VCaP (cell line): ENCODE measurements around the gene ZNF106.

Experiments used
- H3K27ac ChIP-seq: fragments of 450-650 bp; 2 replicates; pipeline ENCODE4 v1.5.1; 2017
- CTCF ChIP-seq: fragments of 450-650 bp; conservative IDR thresholded peaks from 2 replicates; pipeline ENCODE4 v1.5.1; 2017; ENCODE audit warnings: mild to moderate bottlenecking, moderate library complexity

The ZNF106 gene

GRCh38 chr15:42508263-42508690 lies 17.3 kb upstream of the ZNF106 start:
- no peak overlapping the region for H3K27ac ChIP-seq
- TF ChIP-seq CTCF, result no peak

GRCh38 chr15:42507514-42507913 lies 16.6 kb upstream of the ZNF106 start:
- TF ChIP-seq CTCF, result no peak
- H3K27ac ChIP-seq, result no peak overlapping the region

GRCh38 chr15:42504631-42505030 lies 13.7 kb upstream of the ZNF106 start:
- H3K27ac ChIP-seq, result no peak overlapping the region
- no peak for TF ChIP-seq CTCF

GRCh38 chr15:42503825-42504224 lies 12.9 kb upstream of the ZNF106 start:
- TF ChIP-seq CTCF, result no peak
- no peak overlapping the region for H3K27ac ChIP-seq

- TF ChIP-seq CTCF, result no peak
These were observed 11.5 kb upstream of the ZNF106 start for GRCh38 chr15:42502477-42502876.

GRCh38 chr15:42499858-42500609 lies 9.1 kb upstream of the ZNF106 start:
- H3K27ac ChIP-seq, result no peak overlapping the region
- no peak for TF ChIP-seq CTCF

More at GRCh38 chr15:42502477-42502876, 11.5 kb upstream of the ZNF106 start:
- H3K27ac ChIP-seq, result no peak overlapping the region

- H3K27ac ChIP-seq, result no peak overlapping the region
- TF ChIP-seq CTCF, result no peak
These were observed 7.5 kb upstream of the ZNF106 start for GRCh38 chr15:42498212-42499068.
